HTERT RPE-1 (cell line): Measurements from ENCODE around the gene ATOX1.
"Not testable (repeated sequence)": the region's sequence is repeated elsewhere in the genome, so short reads cannot be mapped to it uniquely, and the experiment has no call there.

Source experiments
- in situ Hi-C: fragments of 300-500 bp; cut with MboI; formaldehyde crosslinking; loops from 4 replicates; pipeline ENCODE4 v1.14.3; 2020; ENCODE audit warnings: low sequenced_read_pairs

ATOX1 gene

DNA sequence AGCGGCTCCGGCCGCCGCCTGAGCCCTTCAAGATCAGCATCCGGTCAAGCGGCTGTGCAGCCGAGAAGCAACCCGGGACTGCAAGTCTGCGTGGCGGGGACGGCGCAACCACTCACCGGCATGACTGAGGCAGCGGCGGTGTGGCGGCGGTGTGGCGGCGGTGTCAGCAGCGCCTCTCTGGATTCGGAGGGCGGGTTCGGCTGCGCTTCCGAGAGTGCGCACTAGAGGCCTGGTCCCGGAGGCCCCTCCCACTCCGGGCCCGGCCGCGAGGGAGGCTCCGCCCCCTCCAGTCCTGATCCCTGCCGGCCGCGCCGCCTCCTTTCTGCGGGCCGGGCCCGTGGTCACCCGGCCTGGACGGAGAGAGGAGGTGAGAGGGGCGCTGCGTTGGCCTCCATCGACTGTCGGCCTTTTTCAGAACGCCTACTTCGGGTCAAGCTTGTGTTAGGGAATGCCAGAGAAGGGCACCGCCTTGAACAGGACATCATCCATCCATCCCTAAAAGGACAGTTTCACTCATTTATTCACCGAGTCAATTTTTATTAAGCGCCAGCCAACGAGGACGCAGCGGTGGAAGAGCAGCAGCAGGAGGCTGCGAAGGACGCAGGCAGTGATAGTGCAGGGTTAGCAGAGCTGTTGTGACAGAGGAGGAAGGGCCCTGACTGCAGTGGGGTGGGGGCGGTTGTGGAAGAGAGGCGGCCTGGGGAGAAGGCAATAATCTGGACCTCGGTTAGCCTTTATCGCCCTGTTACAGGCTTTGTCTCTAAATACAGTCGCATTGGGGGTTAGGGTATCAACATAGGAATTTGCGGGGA is at the start of gene ATOX1:
TSS of gene ATOX1 (minus strand) at position 202 of the 812 bp plus-strand sequence. CDS start at position 122, 80 bp downstream.
- in situ Hi-C loops: no loop called here

GRCh38 chr5:151805414-151806223 is 47.2 kb upstream of the ATOX1 start:
- in situ Hi-C loops: no loop called here

GRCh38 chr5:151800532-151800931 is 42.1 kb upstream of the ATOX1 start:
- in situ Hi-C loops: no loop called here

DNA sequence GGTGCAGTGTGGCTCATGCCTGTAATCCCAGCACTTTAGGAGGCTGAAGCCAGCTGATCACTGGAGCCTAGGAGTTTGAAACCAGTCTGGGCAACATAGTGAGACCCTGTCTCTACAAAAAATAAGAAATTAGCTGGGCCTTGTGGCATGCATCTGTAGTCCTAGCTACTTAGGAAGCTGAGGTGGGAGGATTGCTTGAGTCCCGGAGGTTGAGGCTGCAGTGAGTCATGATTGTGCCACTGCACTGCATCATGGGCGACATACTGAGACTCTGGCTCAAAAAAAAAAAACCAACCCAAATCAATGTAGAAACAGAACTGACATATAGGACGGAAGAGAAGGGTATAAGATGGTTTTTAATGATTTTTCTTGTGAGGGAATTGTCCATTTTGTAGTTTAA is 41.0 kb upstream of the ATOX1 start:
- in situ Hi-C loops: no loop called here

DNA sequence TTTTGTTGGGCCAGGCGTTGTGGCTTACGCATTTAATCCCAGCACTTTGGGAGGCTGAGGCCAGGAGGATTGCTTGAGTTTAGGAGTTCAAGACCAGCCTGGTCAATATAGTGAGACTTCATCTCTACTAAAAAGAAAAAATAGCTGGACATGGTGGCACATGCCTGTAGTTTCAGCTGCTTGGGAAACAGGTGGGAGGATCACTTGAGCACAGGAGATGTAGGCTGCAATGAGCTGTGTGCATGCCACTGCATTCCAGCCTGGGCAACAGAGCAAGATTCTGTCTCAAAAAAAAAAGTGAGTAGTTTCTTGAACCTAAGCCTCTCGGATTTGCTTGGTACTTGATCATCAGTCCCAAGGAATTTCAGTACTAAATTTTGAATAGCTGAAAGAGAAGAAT is 40.2 kb upstream of the ATOX1 start:
- in situ Hi-C loops: no loop called here

- in situ Hi-C loops: no loop called here
Measured at GRCh38 chr5:151795426-151795825, 37.0 kb upstream of the ATOX1 start.

GRCh38 chr5:151793358-151793757 is 34.9 kb upstream of the ATOX1 start:
- in situ Hi-C loops: no loop called here

DNA sequence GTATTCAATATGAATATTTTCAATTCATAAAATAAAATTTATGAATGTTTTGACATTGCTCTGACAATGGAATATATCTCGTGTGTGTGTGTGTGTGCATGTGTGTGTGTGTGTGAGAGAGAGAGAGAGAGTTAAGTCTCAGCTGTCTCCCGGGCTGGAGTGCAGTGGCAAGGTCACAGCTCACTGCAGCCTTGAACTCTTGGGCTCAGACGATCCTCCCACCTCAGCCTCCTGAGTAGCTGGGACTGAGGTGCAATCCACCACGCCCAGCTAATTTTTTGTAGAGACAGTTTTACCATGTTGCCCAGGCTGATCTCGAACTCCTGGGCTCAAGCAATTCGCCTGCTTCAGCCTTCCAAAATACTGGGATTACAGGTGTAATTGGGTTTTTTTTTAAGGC is 29.4 kb upstream of the ATOX1 start:
- in situ Hi-C loops: no loop called here

DNA sequence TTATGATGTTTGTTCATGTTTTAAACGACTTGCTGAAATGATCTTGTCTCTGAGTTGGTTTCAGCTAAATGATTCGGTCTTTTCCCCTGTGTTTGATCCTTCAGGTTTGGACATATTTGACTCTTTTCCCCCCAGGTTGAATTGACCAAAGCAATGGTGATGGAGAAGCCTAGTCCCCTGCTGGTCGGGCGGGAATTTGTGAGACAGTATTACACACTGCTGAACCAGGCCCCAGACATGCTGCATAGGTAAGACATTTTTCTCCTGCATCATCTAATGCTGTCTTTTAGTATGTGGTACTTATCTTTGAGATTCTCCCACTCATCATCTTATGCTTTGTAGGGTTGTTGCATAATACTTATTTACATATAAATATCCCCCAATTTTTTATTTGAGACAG is 28.0 kb upstream of the ATOX1 start:
- in situ Hi-C loops: no loop called here

DNA sequence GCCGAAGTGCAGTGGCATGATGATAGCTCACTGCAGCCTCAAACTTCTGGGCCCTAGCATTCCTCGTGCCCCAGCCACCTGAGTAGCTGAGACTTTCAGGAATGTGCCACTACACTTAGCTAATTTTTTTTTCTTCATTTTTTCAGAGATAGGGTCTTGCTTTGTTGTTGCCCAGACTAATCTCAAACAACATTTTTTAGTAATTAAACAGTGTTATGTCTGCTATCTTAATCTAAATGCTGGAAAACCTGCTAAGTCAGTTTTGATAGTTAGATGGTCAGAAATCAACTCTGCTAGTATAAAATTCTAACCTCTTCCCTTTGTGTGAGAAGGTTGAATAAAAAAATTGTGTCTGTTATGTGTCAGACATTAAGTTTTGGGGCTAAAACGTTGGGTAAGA is 25.7 kb upstream of the ATOX1 start:
- in situ Hi-C loops: no loop called here

DNA sequence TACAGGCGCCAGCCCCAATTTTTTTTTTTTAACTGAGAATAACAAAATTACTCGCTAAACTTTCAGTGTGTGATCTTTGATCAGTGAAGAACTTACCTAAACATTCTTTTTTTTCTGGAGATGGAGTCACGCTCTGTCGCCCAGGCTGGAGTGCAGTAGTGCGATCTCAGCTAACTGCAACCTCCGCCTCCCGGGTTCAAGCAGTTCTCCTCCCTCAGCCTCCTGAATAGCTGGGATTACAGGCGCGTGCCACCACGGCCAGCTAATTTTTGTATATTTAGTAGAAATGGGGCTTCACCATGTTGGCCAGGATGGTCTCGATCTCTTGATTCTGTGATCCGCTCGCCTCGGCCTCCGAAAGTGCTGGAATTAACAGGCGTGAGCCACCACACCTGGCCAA is 25.2 kb upstream of the ATOX1 start:
- in situ Hi-C loops: not testable (repeated sequence)

GRCh38 chr5:151781201-151781600 is 22.8 kb upstream of the ATOX1 start:
- in situ Hi-C loops: no loop called here

GRCh38 chr5:151780348-151780747 is 21.9 kb upstream of the ATOX1 start:
- in situ Hi-C loops: no loop called here

DNA sequence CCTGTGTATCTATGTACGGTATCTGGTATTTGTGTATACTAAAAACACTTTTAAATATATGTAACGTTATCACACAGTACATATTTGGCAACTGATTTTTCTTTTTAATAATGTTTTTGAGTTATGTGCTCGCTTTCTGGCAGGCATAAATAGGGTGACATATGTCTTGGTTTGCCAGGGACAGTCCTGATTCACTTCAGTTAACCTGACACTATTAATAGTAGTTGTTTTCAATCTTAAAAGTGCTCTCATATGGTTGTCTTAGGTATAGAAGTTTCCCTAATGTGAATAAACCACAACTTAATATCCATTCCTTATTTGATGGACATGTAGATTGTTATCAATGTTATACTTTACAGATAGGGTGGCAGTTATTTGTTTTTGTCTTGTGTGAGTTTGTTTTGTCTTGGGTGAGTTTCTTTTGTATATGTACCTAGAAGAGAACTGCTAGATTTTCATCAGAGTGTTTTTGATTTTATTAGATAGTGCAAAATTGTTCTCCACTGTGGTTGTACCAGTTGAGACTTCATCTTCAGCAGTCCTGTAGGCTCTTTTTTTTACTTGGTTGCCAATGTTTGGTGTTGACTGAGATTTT is 21.2 kb upstream of the ATOX1 start:
- in situ Hi-C loops: no loop called here

GRCh38 chr5:151775025-151775606 is 16.7 kb upstream of the ATOX1 start:
- in situ Hi-C loops: no loop called here

DNA sequence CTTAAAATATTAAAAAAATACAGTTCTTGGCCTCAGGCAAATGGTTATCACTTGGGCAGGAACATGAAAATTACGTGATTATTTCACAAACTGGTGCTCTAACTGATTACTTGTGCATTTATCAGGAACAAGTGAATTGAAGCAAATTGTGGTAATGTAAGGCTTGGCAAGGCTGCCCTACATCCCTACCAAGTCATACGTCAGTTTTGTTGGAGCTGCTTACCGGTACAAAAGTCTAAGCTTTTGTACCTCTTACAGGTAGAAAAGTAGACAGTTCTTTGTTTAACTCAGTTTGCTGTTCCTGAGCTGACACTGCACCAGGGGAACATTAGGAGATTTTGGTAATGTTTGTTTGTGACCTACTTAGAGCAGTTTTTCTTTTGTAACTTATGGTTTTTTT is 15.5 kb upstream of the ATOX1 start:
- in situ Hi-C loops: no loop called here

DNA sequence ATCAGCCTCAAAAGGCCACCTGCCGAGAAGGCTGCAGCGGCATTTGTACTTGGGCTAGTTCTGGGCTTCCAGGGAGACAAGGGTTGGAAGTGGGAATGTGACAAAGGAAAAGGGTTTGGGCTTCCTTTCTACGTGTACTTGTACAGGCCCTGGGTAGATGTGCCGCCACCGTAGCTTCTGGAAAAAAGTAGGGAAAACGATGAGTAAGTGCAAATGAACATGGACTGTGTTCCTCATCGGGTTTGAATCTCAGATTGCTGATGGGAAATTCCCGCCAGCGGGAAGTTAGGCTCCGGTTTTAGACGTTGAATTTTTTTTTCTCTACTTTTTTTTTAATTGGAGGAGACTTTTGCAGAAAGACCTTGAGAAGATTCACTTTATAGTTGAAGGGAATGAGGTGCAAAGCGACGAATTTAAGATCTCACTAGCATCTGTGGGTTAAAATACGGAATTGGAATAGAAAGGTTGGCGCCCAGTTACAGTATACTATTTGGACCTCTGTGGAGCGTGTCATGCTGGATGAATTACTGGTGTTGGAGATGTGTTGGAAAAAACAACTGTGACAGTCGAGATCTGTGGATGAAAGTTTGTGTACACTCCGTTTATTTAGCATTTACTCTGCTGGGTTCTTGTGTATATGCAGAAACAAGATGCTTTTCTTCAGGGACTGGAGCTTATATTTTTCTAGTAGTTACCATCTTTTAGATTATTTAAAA is 14.6 kb upstream of the ATOX1 start:
- in situ Hi-C loops: no loop called here

DNA sequence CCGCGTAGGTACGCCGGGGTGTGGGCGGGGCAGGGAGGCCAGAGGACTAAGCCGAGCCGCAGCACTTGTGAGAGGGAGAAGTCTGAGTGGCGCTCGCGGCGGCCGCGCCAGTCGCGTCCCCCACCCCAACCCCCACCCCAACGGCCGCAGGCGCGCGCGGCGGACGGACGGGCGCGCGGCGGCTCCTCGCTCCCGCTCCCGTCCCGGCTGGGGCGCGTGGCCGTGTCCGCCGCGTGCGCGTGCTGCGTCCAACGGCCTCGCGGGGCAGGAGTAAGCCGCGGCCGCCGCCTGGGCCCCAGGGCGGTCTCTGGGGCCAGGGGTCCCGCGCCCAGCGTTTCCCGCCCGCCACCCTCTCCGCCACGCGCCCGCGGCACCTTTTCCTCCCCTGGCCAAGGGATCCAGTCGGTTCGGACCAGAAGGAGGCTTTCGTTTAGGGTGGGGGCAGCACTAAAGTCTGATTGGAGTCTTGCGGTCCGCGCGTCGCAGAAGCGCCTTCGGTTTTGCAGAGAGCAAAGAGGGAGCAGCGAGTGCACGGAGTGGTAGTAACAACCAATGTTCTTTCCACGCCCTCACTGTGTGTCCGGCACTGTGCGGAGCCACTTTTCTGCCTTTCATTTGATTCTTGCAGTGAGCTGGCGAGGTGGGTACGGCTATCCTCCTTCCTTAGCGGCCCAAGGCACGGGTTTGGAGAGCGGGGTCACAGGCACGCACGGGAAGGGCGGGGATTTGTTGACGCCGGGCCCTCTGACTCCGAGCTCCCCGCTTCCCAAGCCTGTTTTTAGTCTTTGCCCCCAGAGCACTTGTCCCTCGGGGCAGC is 13.8 kb upstream of the ATOX1 start:
- in situ Hi-C loops: no loop called here

GRCh38 chr5:151771259-151772028 is 13.0 kb upstream of the ATOX1 start, which contains the start of gene G3BP1:
G3BP1 (plus strand) TSS chr5:151771954; CDS start chr5:151786621, 14,667 bp downstream.
- in situ Hi-C loops: no loop called here
